NCI-H1048 (cell line): ENCODE measurements around the gene TMEM178B.

Source experiments
- DNase-seq: peaks from one replicate; lab custom pipeline; 2025; lab: John Stamatoyannopoulos, UW

Gene TMEM178B

GRCh38 chr7:141475679-141476078 lies 401.8 kb downstream of the TMEM178B start:
- no peak for DNase-seq

- no peak for DNase-seq
Measured at GRCh38 chr7:141477865-141478264, 404.0 kb downstream of the TMEM178B start.

GRCh38 chr7:141478845-141479244 lies 405.0 kb downstream of the TMEM178B start:
- no peak for DNase-seq

- DNase-seq = no peak
Measured at GRCh38 chr7:141480953-141481352, 407.1 kb downstream of the TMEM178B start.

GRCh38 chr7:141481971-141482370 lies 408.1 kb downstream of the TMEM178B start:
- DNase-seq = no peak

- DNase-seq = no peak
Measured at GRCh38 chr7:141483044-141483443, 409.2 kb downstream of the TMEM178B start.

GRCh38 chr7:141484907-141485306 lies 411.0 kb downstream of the TMEM178B start:
- DNase-seq = no peak

- no peak for DNase-seq
Measured at GRCh38 chr7:141486959-141487358, 413.1 kb downstream of the TMEM178B start.

GRCh38 chr7:141490474-141490873 lies 416.6 kb downstream of the TMEM178B start:
- DNase-seq = no peak

- DNase-seq = no peak
Measured at GRCh38 chr7:141495057-141495456, 421.2 kb downstream of the TMEM178B start.

- no peak for DNase-seq
Measured at GRCh38 chr7:141497391-141497790, 423.5 kb downstream of the TMEM178B start.

GRCh38 chr7:141500608-141501007 lies 426.7 kb downstream of the TMEM178B start:
- no peak for DNase-seq

GRCh38 chr7:141501451-141501850 lies 427.6 kb downstream of the TMEM178B start:
- DNase-seq = no peak

GRCh38 chr7:141511316-141511675 lies 437.4 kb downstream of the TMEM178B start:
- DNase-seq = no peak

- no peak for DNase-seq
Measured at GRCh38 chr7:141511676-141512396, 438.0 kb downstream of the TMEM178B start.

GRCh38 chr7:141512597-141512996 lies 438.7 kb downstream of the TMEM178B start:
- DNase-seq = no peak

- no peak for DNase-seq
Measured at GRCh38 chr7:141513720-141514119, 439.9 kb downstream of the TMEM178B start.

- no peak for DNase-seq
Measured at GRCh38 chr7:141515941-141516340, 442.1 kb downstream of the TMEM178B start.

- no peak for DNase-seq
Measured at GRCh38 chr7:141519623-141520022, 445.8 kb downstream of the TMEM178B start.

GRCh38 chr7:141522657-141523342 lies 448.9 kb downstream of the TMEM178B start:
- no peak for DNase-seq

GRCh38 chr7:141525973-141526514 lies 452.2 kb downstream of the TMEM178B start:
- DNase-seq = no peak

GRCh38 chr7:141527076-141527475 lies 453.2 kb downstream of the TMEM178B start:
- no peak for DNase-seq

- no peak for DNase-seq
Measured at GRCh38 chr7:141528399-141528798, 454.5 kb downstream of the TMEM178B start.
